Panc1 (cell line): Measurements from ENCODE around the gene B3GNT4.

Source experiments
- POLR2AphosphoS5 ChIP-seq: IDR thresholded peaks from 2 replicates; pipeline ENCODE4 v1.6.1; 2012; ENCODE audit warnings: mild to moderate bottlenecking, low read depth, low read length, moderate library complexity
- SIN3A ChIP-seq: IDR thresholded peaks from 2 replicates; pipeline ENCODE4 v1.6.1; 2012; ENCODE audit warnings: low read depth, mild to moderate bottlenecking, low read length, moderate library complexity, borderline replicate concordance; ENCODE audit not compliant: insufficient read depth
- TF ChIP-seq, protein P1 (sequence below): fragments of 450-650 bp; IDR thresholded peaks from 2 replicates; pipeline ENCODE4 v1.5.1; 2017; ENCODE audit warnings: mild to moderate bottlenecking
- TF ChIP-seq, protein P2 (sequence below), 2 experiments: IDR thresholded peaks; 2 replicates each; pipeline ENCODE4 v1.6.1; 2011 to 2012; ENCODE audit warnings: low read depth in 2 of 2, control low read depth in 1 of 2, low read length in 1 of 2, mild to moderate bottlenecking in 1 of 2, moderate library complexity in 1 of 2; ENCODE audit not compliant: insufficient read depth in 1 of 2

GRCh38 chr12:122216445-122216844 lies 12.9 kb downstream of the B3GNT4 start:
- TF ChIP-seq, protein P1, sequence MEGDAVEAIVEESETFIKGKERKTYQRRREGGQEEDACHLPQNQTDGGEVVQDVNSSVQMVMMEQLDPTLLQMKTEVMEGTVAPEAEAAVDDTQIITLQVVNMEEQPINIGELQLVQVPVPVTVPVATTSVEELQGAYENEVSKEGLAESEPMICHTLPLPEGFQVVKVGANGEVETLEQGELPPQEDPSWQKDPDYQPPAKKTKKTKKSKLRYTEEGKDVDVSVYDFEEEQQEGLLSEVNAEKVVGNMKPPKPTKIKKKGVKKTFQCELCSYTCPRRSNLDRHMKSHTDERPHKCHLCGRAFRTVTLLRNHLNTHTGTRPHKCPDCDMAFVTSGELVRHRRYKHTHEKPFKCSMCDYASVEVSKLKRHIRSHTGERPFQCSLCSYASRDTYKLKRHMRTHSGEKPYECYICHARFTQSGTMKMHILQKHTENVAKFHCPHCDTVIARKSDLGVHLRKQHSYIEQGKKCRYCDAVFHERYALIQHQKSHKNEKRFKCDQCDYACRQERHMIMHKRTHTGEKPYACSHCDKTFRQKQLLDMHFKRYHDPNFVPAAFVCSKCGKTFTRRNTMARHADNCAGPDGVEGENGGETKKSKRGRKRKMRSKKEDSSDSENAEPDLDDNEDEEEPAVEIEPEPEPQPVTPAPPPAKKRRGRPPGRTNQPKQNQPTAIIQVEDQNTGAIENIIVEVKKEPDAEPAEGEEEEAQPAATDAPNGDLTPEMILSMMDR, result no peak
- TF ChIP-seq POLR2AphosphoS5 (no peak), SIN3A (no peak)
- TF ChIP-seq, protein P2, sequence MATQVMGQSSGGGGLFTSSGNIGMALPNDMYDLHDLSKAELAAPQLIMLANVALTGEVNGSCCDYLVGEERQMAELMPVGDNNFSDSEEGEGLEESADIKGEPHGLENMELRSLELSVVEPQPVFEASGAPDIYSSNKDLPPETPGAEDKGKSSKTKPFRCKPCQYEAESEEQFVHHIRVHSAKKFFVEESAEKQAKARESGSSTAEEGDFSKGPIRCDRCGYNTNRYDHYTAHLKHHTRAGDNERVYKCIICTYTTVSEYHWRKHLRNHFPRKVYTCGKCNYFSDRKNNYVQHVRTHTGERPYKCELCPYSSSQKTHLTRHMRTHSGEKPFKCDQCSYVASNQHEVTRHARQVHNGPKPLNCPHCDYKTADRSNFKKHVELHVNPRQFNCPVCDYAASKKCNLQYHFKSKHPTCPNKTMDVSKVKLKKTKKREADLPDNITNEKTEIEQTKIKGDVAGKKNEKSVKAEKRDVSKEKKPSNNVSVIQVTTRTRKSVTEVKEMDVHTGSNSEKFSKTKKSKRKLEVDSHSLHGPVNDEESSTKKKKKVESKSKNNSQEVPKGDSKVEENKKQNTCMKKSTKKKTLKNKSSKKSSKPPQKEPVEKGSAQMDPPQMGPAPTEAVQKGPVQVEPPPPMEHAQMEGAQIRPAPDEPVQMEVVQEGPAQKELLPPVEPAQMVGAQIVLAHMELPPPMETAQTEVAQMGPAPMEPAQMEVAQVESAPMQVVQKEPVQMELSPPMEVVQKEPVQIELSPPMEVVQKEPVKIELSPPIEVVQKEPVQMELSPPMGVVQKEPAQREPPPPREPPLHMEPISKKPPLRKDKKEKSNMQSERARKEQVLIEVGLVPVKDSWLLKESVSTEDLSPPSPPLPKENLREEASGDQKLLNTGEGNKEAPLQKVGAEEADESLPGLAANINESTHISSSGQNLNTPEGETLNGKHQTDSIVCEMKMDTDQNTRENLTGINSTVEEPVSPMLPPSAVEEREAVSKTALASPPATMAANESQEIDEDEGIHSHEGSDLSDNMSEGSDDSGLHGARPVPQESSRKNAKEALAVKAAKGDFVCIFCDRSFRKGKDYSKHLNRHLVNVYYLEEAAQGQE (IDR thresholded peaks at IDR 0.05; ENCODE audit: insufficient read depth in 1 of 2, low read depth in 2 of 2, low read length in 1 of 2), result no peak
